Astrocyte of the spinal cord (primary cell): Measurements from ENCODE around the gene DUOXA1.

Source experiments
- DNase-seq: peaks from one replicate; pipeline ENCODE4 v3.0.0; 2011; ENCODE audit warnings: low read depth, low spot score
- H3K4me3 ChIP-seq: 2 replicates; pipeline ENCODE4 v1.5.1; 2011; ENCODE audit warnings: low read depth, mild to moderate bottlenecking, low read length, moderate library complexity
- CTCF ChIP-seq: IDR thresholded peaks from 2 replicates; pipeline ENCODE4 v1.5.1; 2012; ENCODE audit warnings: low read depth, mild to moderate bottlenecking, low read length, inconsistent platforms
- in situ Hi-C: cut with HindIII; loops from 2 replicates; pipeline ENCODE4 v1.10.0; 2017; ENCODE audit warnings: low sequenced_read_pairs

DUOXA1 gene

GRCh38 chr15:45094358-45094730 lies 35.3 kb downstream of the DUOXA1 start:
- no peak for TF ChIP-seq CTCF
- in situ Hi-C loops, result no loop called here
- DNase-seq, result no peak
- H3K4me3 ChIP-seq, result no peak overlapping the region

- no peak overlapping the region for H3K4me3 ChIP-seq
- in situ Hi-C loops, result no loop called here
- DNase-seq, result no peak
- no peak for TF ChIP-seq CTCF
Measured at GRCh38 chr15:45093622-45094357, 35.9 kb downstream of the DUOXA1 start.

GRCh38 chr15:45093013-45093412 lies 36.7 kb downstream of the DUOXA1 start:
- H3K4me3 ChIP-seq, result no peak overlapping the region
- TF ChIP-seq CTCF, result no peak
- DNase-seq, result no peak
- in situ Hi-C loops, result no loop called here

GRCh38 chr15:45091576-45091975 lies 38.1 kb downstream of the DUOXA1 start:
- TF ChIP-seq CTCF, result no peak
- DNase-seq, result no peak
- in situ Hi-C loops, result no loop called here
- no peak overlapping the region for H3K4me3 ChIP-seq

GRCh38 chr15:45091161-45091560 lies 38.5 kb downstream of the DUOXA1 start:
- no peak for DNase-seq
- TF ChIP-seq CTCF, result no peak
- no peak overlapping the region for H3K4me3 ChIP-seq
- in situ Hi-C loops, result no loop called here

GRCh38 chr15:45089712-45090373 lies 39.8 kb downstream of the DUOXA1 start:
- no peak overlapping the region for H3K4me3 ChIP-seq
- DNase-seq, result no peak
- in situ Hi-C loops, result no loop called here
- no peak for TF ChIP-seq CTCF
